ENCODE data around the gene PPM1H.
"Not testable (repeated sequence)": the region's sequence is repeated elsewhere in the genome, so short reads cannot be mapped to it uniquely, and the experiment has no call there.

PPM1H gene

DNA sequence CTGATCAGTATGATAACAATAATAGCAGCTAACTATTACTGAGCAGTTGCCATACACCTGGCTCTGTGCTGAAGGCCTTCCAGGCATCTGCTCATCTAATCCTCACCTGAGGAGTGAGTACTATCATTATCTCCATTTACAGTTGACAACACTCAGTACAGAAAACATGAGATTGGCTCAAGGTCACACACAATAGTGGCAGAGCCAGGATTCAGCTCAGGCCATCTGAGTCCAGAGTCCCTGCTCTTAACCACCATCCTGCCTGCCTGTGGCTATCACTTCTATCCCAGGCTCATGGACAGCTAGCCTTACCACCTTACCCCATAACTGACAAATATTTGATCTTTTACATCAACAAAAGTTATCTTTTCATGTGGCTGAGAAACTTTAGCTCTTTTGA is 155.5 kb downstream of the PPM1H start:
- DNase-seq (ENCODE audit: extremely low spot score, insufficient read length, low read depth): no peak
- no peak for FAIRE-seq

- DNase-seq (ENCODE audit: extremely low spot score, insufficient read length, low read depth): no peak
- no peak for FAIRE-seq
Measured at GRCh38 chr12:62778187-62778586, 156.8 kb downstream of the PPM1H start.

DNA sequence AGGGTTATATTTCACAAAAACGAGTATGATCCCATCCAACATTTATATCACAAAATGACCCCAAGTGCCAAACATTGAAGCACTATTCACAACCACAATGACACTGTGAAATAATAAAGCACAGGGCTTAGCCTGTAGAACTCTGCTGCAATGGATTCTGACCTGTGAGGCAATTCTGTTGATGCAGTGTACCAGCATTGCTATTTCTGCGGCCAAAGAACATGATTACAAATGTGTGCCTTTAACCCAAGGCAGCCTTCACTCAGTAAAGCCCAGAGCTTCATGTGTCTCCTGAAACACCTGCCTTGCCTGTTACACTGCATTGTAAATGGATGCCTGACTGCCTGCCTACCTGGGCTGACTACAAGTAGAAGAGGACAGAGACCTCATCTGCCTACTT is 158.0 kb downstream of the PPM1H start:
- FAIRE-seq (no peak), DNase-seq (ENCODE audit: extremely low spot score, insufficient read length, low read depth) (no peak)

- FAIRE-seq: no peak
- DNase-seq (ENCODE audit: extremely low spot score, insufficient read length, low read depth): no peak
Measured at GRCh38 chr12:62776575-62776974, 158.4 kb downstream of the PPM1H start.

- DNase-seq (ENCODE audit: extremely low spot score, insufficient read length, low read depth) (no peak), FAIRE-seq (no peak)
Measured at GRCh38 chr12:62774794-62775193, 160.2 kb downstream of the PPM1H start.

GRCh38 chr12:62772416-62772955 is 162.5 kb downstream of the PPM1H start:
- DNase-seq (ENCODE audit: extremely low spot score, insufficient read length, low read depth) (no peak), FAIRE-seq (no peak)

DNA sequence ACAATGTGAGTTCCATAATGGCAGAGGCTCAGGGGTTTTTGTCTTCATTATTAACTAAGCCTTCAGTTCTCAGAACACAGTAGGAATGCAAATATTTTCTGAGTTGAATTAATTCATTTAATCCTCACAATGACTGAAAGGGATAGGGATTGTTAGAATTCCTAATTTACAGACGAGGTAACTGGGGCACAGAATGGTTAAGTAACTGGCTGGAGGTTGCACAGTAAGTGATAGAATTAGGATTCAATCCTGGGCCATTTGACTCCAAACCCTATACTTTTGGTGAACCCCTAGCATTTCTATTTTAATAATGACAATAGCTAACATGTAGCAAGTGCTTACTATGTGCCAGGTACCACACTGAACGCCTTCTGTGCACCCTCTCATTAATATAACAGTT is 163.1 kb downstream of the PPM1H start:
- DNase-seq (ENCODE audit: extremely low spot score, insufficient read length, low read depth): no peak
- no peak for FAIRE-seq

- DNase-seq (ENCODE audit: extremely low spot score, insufficient read length, low read depth) (no peak), FAIRE-seq (no peak)
Measured at GRCh38 chr12:62770381-62770780, 164.6 kb downstream of the PPM1H start.

GRCh38 chr12:62769076-62769619 is 165.8 kb downstream of the PPM1H start:
- DNase-seq (ENCODE audit: extremely low spot score, insufficient read length, low read depth) (no peak), FAIRE-seq (no peak)

- DNase-seq (ENCODE audit: extremely low spot score, insufficient read length, low read depth): no peak
- no peak for FAIRE-seq
Measured at GRCh38 chr12:62767946-62768345, 167.0 kb downstream of the PPM1H start.

DNA sequence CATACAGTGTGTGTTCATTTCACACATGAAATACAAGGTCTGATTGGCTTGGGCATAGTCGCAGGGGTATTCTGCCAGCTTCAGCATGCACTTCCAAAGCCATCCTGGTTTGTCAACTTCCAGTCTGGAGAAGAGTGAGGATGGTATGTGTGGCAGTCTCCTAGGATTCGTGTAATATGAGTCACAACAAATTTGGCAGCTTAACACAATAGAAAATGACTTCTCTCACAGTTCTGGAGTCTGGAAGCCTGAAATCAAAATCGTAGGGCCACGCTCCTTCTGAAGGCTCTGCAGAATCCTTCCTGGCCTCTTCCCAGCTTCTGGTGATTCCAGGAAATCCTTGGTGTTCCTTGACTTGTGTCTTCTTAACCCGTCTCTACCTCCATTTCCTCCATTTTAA is 167.5 kb downstream of the PPM1H start:
- FAIRE-seq (no peak), DNase-seq (ENCODE audit: extremely low spot score, insufficient read length, low read depth) (no peak)

GRCh38 chr12:62766496-62766895 is 168.5 kb downstream of the PPM1H start:
- DNase-seq (ENCODE audit: extremely low spot score, insufficient read length, low read depth) (no peak), FAIRE-seq (no peak)

DNA sequence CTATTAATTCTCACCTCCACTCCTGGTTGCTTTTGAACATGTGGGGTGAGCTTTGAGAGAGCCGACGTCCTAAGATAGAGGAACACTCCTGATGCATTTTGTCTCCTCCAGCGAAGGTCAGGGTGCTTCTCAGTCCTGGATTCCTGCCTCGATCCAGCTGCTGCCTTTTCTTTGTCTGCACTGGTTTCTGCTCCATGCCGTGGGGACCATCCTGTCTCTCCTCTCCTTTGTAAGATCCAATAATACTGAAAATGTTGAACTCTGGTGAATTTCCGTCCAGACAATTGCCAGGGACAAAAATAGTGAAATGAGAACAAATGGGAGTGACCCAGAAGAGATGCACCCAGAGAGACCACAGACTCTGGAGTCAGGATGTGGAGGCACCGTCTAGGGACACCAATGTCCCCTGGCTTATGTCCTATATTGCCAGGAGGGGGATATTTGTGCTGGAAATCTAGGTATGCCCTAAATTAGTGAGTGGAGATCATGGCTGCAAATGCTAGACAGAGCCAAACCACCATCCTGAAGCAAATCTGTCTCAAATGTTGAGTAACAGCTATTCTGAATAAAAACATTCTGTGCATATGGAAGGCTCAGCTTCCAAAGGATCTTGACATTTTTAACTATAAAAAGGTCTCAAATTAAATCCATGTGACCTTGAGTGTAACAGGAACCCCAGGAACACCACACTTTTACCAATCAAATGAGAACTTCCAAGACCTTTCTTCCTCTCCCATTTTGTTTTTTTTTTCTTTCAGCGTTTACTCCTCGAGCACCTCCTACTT is 170.9 kb downstream of the PPM1H start:
- FAIRE-seq (no peak), DNase-seq (ENCODE audit: extremely low spot score, insufficient read length, low read depth) (no peak)

- no peak for DNase-seq (ENCODE audit: extremely low spot score, insufficient read length, low read depth)
- no peak for FAIRE-seq
Measured at GRCh38 chr12:62763312-62763711, 171.6 kb downstream of the PPM1H start.

DNA sequence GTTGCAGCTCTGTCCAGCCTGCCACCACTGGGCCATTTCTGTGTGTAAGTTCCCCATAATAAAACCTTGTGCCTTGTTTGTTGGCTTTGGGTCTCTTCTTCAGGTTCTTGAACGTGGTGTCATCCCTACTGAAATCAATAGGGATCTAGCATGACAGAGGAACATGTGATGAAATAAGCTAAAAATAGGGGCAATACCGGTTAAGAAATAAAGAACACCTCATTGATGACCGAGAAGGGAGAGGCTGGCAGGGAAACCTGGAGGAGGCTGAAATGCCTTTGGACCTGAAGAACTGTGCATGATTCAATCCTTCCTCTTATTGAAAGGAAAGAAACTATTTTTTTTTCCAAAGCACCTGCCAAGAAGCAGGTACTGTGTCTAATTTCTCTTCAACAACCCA is 172.3 kb downstream of the PPM1H start:
- FAIRE-seq (no peak), DNase-seq (ENCODE audit: extremely low spot score, insufficient read length, low read depth) (no peak)

DNA sequence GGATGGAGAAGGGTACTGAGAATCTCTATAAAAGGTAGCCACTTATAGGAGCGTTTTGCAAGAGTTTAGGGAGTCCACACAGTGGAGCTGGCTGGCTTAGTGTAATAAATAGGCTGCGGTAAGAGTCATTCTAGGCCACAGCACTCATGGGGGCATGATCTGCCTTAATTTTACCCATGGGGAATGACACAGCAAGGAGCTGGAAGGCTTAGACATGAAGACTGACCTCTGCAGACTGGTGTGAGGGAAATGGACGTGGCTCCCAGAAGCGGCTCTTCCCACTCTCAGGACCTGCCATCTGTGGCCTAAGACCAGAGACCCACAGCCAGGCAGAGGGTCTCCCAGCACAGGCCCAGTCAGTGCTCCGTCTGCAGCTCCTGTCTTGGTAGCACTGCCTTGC is 173.3 kb downstream of the PPM1H start:
- DNase-seq (ENCODE audit: extremely low spot score, insufficient read length, low read depth) (no peak), FAIRE-seq (no peak)

GRCh38 chr12:62760779-62761178 is 174.2 kb downstream of the PPM1H start:
- FAIRE-seq (peak; percentile 31), DNase-seq (ENCODE audit: extremely low spot score, insufficient read length, low read depth) (peak; percentile 22)

- FAIRE-seq; DNase-seq (ENCODE audit: extremely low spot score, insufficient read length, low read depth): not testable (repeated sequence)
Measured at GRCh38 chr12:62760341-62760740, 174.6 kb downstream of the PPM1H start.

DNA sequence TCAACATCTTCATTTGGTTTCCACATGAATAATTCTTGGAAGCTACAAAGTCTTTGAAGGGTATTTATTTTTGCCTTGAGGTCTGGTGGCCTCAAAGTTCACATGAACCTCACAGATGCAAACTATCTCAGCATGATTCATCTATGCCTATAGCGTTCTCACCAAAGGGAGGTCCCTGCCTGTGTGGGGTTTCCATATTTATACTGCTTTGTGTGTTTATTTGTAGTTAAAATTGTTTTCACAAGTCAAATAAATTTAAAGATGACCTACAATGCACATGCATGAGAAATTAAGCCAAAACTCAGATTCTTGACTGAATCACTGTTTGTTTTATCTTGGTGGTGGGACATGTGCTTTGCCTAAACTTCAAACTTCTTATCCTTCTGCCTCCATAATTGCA is 176.7 kb downstream of the PPM1H start:
- no peak for FAIRE-seq

GRCh38 chr12:62757048-62757447 is 177.9 kb downstream of the PPM1H start:
- FAIRE-seq (no peak), DNase-seq (ENCODE audit: extremely low spot score, insufficient read length, low read depth) (no peak)

More for the DNA sequence above, 176.7 kb downstream of the PPM1H start:
- no peak for DNase-seq (ENCODE audit: extremely low spot score, insufficient read length, low read depth)

DNA sequence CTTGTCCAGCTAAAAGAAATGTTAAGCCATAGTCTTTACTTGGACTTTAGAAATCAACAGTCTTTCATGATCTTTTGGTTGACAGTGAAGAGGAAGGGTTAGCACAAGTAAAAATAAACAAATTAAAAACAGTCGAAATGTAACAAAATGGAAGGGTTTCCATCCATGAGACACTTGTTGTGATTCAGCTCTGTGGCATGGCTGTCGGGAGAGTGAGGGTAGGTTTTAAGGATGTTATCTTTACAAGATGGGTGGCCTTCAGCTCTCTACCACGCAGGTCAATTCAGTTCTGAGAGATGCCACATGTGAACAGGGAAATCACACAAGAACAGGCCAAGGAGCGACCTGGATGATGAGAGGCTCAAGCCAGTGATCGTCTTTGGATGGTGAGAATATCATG is 180.2 kb downstream of the PPM1H start:
- DNase-seq (ENCODE audit: extremely low spot score, insufficient read length, low read depth): no peak
- FAIRE-seq: no peak

- no peak for FAIRE-seq
- DNase-seq (ENCODE audit: extremely low spot score, insufficient read length, low read depth): no peak
Measured at GRCh38 chr12:62751810-62752155, 183.2 kb downstream of the PPM1H start.
